PC-3 (cell line): ENCODE results near the gene STX5. TPM values are rescaled to one million over a fixed set of nuclear protein-coding genes. Genes with fewer than 3 reads are reported as not detected.

Experiments
- ATAC-seq: fragments of 200-7000 bp; cut with Tn5 transposase; 2 replicates; pipeline ENCODE4 v1.9.1; 2020; ENCODE audit warnings: mild to moderate bottlenecking, moderate library complexity
- BruUV-seq: library from RNA; stranded (reverse); fragments of 400-500 nt; replicated peaks from 2 replicates; lab custom pipeline; 2021; lab: Mats Ljungman, UMichigan
- CTCF ChIA-PET: fragments of 300-600 bp; sonication (Branson Sonifier 250); formaldehyde crosslinking; loops from one replicate; lab custom pipeline; 2022; ENCODE audit warnings: antibody characterized with exemption; lab: Charles Lee
- POLR2A ChIA-PET: fragments of 300-600 bp; sonication (Branson Sonifier 250); formaldehyde crosslinking; loops from one replicate; lab custom pipeline; 2022; ENCODE audit warnings: antibody characterized with exemption; ENCODE audit not compliant: unreplicated experiment; lab: Charles Lee
- DNase-seq: peaks from one replicate; pipeline ENCODE4 v3.0.0-alpha.2; 2015
- H2AFZ ChIP-seq: fragments of 300-600 bp; sonication (generic); 2 replicates; pipeline ENCODE4 v1.6.0; 2016; ENCODE audit warnings: antibody characterized with exemption, low read length
- H3F3A ChIP-seq: fragments of 300-600 bp; sonication (generic); one replicate; pipeline ENCODE4 v1.6.0; 2017; ENCODE audit warnings: antibody characterized with exemption, low read length, control low read depth, mild to moderate bottlenecking; ENCODE audit not compliant: unreplicated experiment
- H3K27ac ChIP-seq: fragments of 300-600 bp; sonication (generic); 2 replicates; pipeline ENCODE4 v1.5.1; 2016; ENCODE audit warnings: mild to moderate bottlenecking, low read length
- H3K27me3 ChIP-seq: fragments of 300-600 bp; sonication (generic); 2 replicates; pipeline ENCODE4 v1.6.1; 2016; ENCODE audit warnings: low read length, mixed read lengths
- H3K36me3 ChIP-seq: fragments of 300-600 bp; sonication (generic); 2 replicates; pipeline ENCODE4 v1.6.1; 2016; ENCODE audit warnings: low read depth, mixed run types, low read length, mixed read lengths
- H3K4me1 ChIP-seq: fragments of 300-600 bp; sonication (generic); 2 replicates; pipeline ENCODE4 v1.5.1; 2016; ENCODE audit warnings: low read length; ENCODE audit not compliant: insufficient read depth
- H3K4me2 ChIP-seq: fragments of 300-600 bp; sonication (generic); 2 replicates; pipeline ENCODE4 v1.6.0; 2016; ENCODE audit warnings: low read length
- H3K4me3 ChIP-seq: fragments of 300-600 bp; sonication (generic); 2 replicates; pipeline ENCODE4 v1.5.1; 2016; ENCODE audit warnings: mild to moderate bottlenecking, low read length, mixed read lengths
- H3K79me2 ChIP-seq: fragments of 300-600 bp; sonication (generic); 2 replicates; pipeline ENCODE4 v1.6.1; 2017; ENCODE audit warnings: low read length, mixed read lengths
- H3K9ac ChIP-seq: fragments of 300-600 bp; sonication (generic); 2 replicates; pipeline ENCODE4 v1.6.0; 2016; ENCODE audit warnings: mild to moderate bottlenecking, low read length
- H3K9me2 ChIP-seq: fragments of 300-600 bp; sonication (generic); replicated peaks from 2 replicates; pipeline ENCODE4 v1.6.1; 2016; ENCODE audit warnings: mixed run types, low read length, mixed read lengths
- H3K9me3 ChIP-seq: fragments of 300-600 bp; sonication (generic); 2 replicates; pipeline ENCODE4 v1.6.1; 2016; ENCODE audit warnings: low read length, mixed read lengths
- H4K20me1 ChIP-seq: fragments of 300-600 bp; sonication (generic); 2 replicates; pipeline ENCODE4 v1.6.1; 2016; ENCODE audit warnings: low read length, mixed read lengths
- EZH2 ChIP-seq: fragments of 300-600 bp; sonication (generic); IDR thresholded peaks from one replicate; pipeline ENCODE4 v1.6.1; 2017; ENCODE audit warnings: antibody characterized with exemption, mild to moderate bottlenecking, low read length; ENCODE audit not compliant: unreplicated experiment
- EZH2phosphoT487 ChIP-seq: fragments of 300-600 bp; sonication (generic); IDR thresholded peaks from 2 replicates; pipeline ENCODE4 v1.6.1; 2018; ENCODE audit warnings: mild to moderate bottlenecking, antibody characterized with exemption, low read length, borderline replicate concordance
- intact Hi-C: fragments of 100-400 bp; cut with micrococcal nuclease; formaldehyde crosslinking; loops from 2 replicates; pipeline ENCODE4 v1.9.0; 2023
- total RNA-seq: library from RNA; depleted of rRNA; stranded (reverse); fragments of >200 nt; gene quantifications from 2 replicates; pipeline ENCODE4 v1.2.3, GENCODE V29; 2014
- TF ChIP-seq, protein P1 (sequence below): fragments of 300-600 bp; sonication (generic); conservative IDR thresholded peaks from 2 replicates; pipeline ENCODE4 v1.5.1; 2017; ENCODE audit warnings: antibody characterized with exemption, low read depth, mild to moderate bottlenecking, low read length

Gene STX5
- total RNA-seq, 1 experiment from 2014 or later = 48.2 TPM

DNA sequence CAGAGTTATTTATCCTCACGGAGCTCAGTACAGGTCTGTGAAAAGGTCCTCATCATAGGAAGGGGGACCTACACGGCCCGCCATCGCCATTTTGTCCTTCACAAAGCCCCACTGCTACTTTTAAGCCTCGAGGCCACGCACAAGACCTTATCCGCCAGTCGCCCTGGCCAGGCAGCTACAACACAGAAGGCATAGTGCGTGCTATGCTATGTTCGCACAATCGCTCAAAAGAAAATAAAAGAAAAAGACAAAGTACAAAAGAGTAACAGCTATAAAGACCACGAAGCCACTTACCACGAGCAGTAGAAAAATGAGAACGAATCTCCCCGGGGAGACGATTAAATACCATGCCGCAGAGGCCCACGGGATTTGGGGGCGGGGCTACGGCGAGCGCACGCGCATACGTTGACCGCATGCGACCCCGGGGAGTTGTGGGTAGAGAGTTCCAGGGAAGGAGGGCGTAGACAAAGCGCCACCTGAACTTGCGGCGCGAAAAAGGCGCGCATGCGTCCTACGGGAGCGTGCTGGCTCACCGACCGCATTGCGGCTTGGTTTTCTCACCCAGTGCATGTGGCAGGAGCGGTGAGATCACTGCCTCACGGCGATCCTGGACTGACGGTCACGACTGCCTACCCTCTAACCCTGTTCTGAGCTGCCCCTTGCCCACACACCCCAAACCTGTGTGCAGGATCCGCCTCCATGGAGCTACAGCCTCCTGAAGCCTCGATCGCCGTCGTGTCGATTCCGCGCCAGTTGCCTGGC is 23.9 kb upstream of the STX5 start:
- intact Hi-C loops = loop anchor here (1.0 to 2.0 kb wide), 2 partner anchors 14 to 25 kb away; partner anchors contain the start of gene SLC3A2
- Histone ChIP-seq H3K27me3 (no peaks in the 10 kb centered on the region), H3K4me2 (peak overlapping the region; percentile 96), H3K9me3 (no peaks in the 10 kb centered on the region), H3K4me1 (peaks cover 31% of the 10 kb centered on the region), H3K4me3 (peak overlapping the region; percentile 93), H3K79me2 (peaks cover 82% of the 10 kb centered on the region), H4K20me1 (peaks cover 43% of the 10 kb centered on the region), H2AFZ (peak overlapping the region; percentile 67), H3K9ac (peak overlapping the region; percentile 97), H3F3A (peaks cover 47% of the 10 kb centered on the region), H3K36me3 (peaks cover 41% of the 10 kb centered on the region), H3K9me2 (no peaks in the 10 kb centered on the region), H3K27ac (peak overlapping the region; percentile 78)
- ChIA-PET CTCF (interaction anchor here (1.0 to 1.8 kb wide), 2 partner anchors 24 to 26 kb away, joined by 3 to 8 read pairs; partner anchors contain the start of gene SLC3A2), POLR2A (interaction anchor here (0.5 to 2.2 kb wide), 9 partner anchors 9 to 708 kb away, joined by 3 to 23 read pairs (median 4); partner anchors contain the start of genes TAF6L and ZBTB3)
- BruUV-seq = no TSS peak
- DNase-seq (peak; percentile 100), ATAC-seq (peak; percentile 83)
- TF ChIP-seq, protein P1, sequence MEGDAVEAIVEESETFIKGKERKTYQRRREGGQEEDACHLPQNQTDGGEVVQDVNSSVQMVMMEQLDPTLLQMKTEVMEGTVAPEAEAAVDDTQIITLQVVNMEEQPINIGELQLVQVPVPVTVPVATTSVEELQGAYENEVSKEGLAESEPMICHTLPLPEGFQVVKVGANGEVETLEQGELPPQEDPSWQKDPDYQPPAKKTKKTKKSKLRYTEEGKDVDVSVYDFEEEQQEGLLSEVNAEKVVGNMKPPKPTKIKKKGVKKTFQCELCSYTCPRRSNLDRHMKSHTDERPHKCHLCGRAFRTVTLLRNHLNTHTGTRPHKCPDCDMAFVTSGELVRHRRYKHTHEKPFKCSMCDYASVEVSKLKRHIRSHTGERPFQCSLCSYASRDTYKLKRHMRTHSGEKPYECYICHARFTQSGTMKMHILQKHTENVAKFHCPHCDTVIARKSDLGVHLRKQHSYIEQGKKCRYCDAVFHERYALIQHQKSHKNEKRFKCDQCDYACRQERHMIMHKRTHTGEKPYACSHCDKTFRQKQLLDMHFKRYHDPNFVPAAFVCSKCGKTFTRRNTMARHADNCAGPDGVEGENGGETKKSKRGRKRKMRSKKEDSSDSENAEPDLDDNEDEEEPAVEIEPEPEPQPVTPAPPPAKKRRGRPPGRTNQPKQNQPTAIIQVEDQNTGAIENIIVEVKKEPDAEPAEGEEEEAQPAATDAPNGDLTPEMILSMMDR = no peak
- TF ChIP-seq EZH2phosphoT487 = no peak

DNA sequence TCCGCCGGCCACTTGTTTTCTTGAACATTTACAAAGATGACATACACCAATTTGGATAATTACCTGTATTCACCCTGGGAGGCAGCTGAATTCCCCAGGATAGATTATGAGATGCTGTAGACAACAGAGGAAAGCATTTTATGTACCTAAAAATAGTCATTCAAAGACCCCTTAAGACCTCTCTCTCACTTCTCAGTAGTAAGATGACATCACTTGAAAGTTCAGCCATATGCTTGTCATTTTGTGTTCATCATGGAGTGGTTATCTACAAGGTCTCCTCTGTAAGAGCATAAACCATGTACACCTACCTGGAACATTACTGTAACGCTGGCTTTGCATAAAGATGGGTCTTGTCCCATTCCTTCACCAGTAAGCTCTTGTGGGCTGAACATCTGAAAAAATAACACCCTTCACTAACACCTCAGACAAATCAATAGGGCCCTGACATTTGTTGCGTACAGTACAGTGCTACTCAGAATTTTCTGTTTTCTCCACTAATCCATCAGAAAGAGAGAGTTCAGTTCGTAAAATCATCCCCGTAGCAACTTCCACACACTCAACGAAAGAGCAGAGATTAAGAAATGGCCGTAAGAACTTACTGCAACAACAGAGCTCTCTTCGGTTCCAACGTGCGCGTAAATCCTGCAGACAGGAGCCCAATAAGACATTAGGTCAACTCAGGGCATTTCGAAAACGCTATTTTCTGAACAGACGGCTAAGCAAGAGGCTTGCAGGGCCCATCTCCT is 23.1 kb upstream of the STX5 start:
- no peak for DNase-seq

More for the DNA sequence above, 23.1 kb upstream of the STX5 start:
- peaks cover 51% of the 10 kb centered on the region for H3F3A ChIP-seq
- CTCF ChIA-PET = interaction anchor here (1.0 to 1.8 kb wide), 2 partner anchors 25 to 27 kb away, joined by 3 to 8 read pairs; partner anchors contain the start of gene SLC3A2
- peaks cover 41% of the 10 kb centered on the region for H3K36me3 ChIP-seq
- H3K4me1 ChIP-seq = peaks cover 31% of the 10 kb centered on the region
- peak overlapping the region; percentile 66 for H3K27ac ChIP-seq
- intact Hi-C loops = no loop called here
- H2AFZ ChIP-seq = no peak overlapping the region
- H3K79me2 ChIP-seq = peaks cover 74% of the 10 kb centered on the region
- H3K9me3 ChIP-seq = no peaks in the 10 kb centered on the region
- POLR2A ChIA-PET = interaction anchor here (0.5 to 2.2 kb wide), 7 partner anchors 11 to 708 kb away, joined by 3 to 23 read pairs (median 3); partner anchors contain the start of gene TAF6L
- peak overlapping the region; percentile 93 for H3K4me3 ChIP-seq
- ATAC-seq = no peak
- H3K27me3 ChIP-seq = no peaks in the 10 kb centered on the region
- TF ChIP-seq EZH2phosphoT487 = no peak
- TF ChIP-seq, protein P1 = no peak
- no peak for TF ChIP-seq EZH2
- BruUV-seq = TSS peak; percentile 57
- H3K4me2 ChIP-seq = peak overlapping the region; percentile 96
- H3K9ac ChIP-seq = peak overlapping the region; percentile 97
- peaks cover 43% of the 10 kb centered on the region for H4K20me1 ChIP-seq
- H3K9me2 ChIP-seq = no peaks in the 10 kb centered on the region
